Gastrocnemius medialis (tissue), 4 donors: Measurements from ENCODE around the gene NSUN5. TPM values are rescaled to one million over a fixed set of nuclear protein-coding genes. Genes with fewer than 3 reads are reported as not detected.
"Not testable (repeated sequence)": the region's sequence is repeated elsewhere in the genome, so short reads cannot be mapped to it uniquely, and the experiment has no call there.

ENCODE experiments used
- ATAC-seq, 2 donors: fragments of 150-250 bp; one replicate each; pipeline ENCODE4 v1.9.1; 2016
- DNase-seq, 2 donors: peaks; one replicate each; pipeline ENCODE4 v3.0.0-alpha.2; 2019
- H3K27ac ChIP-seq, 4 donors: fragments of 200-600 bp; sonication (generic); 1 replicate in 1 of 4; 2 replicates in 3 of 4; pipeline ENCODE4 v1.5.1; 2016 to 2018; ENCODE audit warnings: mild to moderate bottlenecking in 2 of 4, moderate library complexity in 1 of 4
- H3K27me3 ChIP-seq, 3 donors: fragments of 200-600 bp; sonication (generic) in 2 of 3; 1 replicate in 1 of 3; 2 replicates in 2 of 3; pipeline versions ENCODE4 v1.5.1 to v1.6.0; 2016 to 2019; ENCODE audit warnings: mild to moderate bottlenecking in 1 of 3, moderate library complexity in 1 of 3
- H3K36me3 ChIP-seq, 2 donors: fragments of 200-600 bp; sonication (generic) in 1 of 2; one replicate each; pipeline ENCODE4 v1.5.1; 2017 to 2018
- H3K4me1 ChIP-seq, 2 donors: fragments of 200-600 bp; sonication (generic) in 1 of 2; one replicate each; pipeline ENCODE4 v1.5.1; 2016 to 2017; ENCODE audit warnings: mild to moderate bottlenecking in 2 of 2
- H3K4me3 ChIP-seq, 4 donors: fragments of 200-600 bp; sonication (generic) in 3 of 4; 1 replicate in 1 of 4; 2 replicates in 3 of 4; pipeline ENCODE4 v1.5.1; 2016 to 2019; ENCODE audit warnings: mild to moderate bottlenecking in 2 of 4
- H3K9me3 ChIP-seq, 3 donors: fragments of 200-600 bp; sonication (generic) in 2 of 3; 1 replicate in 1 of 3; 2 replicates in 2 of 3; pipeline ENCODE4 v1.5.1; 2016 to 2019
- CTCF ChIP-seq, 5 experiments: fragments of 450-650 bp in 3 of 5; fragments of 200-600 bp in 2 of 5; sonication (generic) in 2 of 5; IDR thresholded peaks in 4 of 5; conservative IDR thresholded peaks in 1 of 5; 1 replicate in 4 of 5; 2 replicates in 1 of 5; pipeline ENCODE4 v1.5.1; 2016 to 2019; ENCODE audit warnings: antibody characterized with exemption in 5 of 5, mild to moderate bottlenecking in 3 of 5, moderate library complexity in 3 of 5
- POLR2A ChIP-seq, 2 donors: fragments of 450-650 bp; IDR thresholded peaks; one replicate each; pipeline ENCODE4 v1.6.1; 2017; ENCODE audit warnings: antibody characterized with exemption in 2 of 2, mild to moderate bottlenecking in 2 of 2, moderate library complexity in 2 of 2
- in situ Hi-C, 4 donors: fragments of 200-750 bp; cut with MboI; loops; one replicate each; pipeline versions ENCODE4 v1.15.0 to v1.8.0; 2017; ENCODE audit warnings: low sequenced_read_pairs in 4 of 4
- intact Hi-C: fragments of 100-400 bp; cut with DNase I; formaldehyde crosslinking; loops from one replicate; pipeline ENCODE4 v1.15.1; 2023; ENCODE audit warnings: low total_unique reads
- total RNA-seq, 4 donors: library from RNA; depleted of rRNA; stranded (reverse); fragments of >200 nt; gene quantifications; one replicate each; pipeline versions ENCODE4 v1.1.0 to v1.2.3, GENCODE V29; 2016

The NSUN5 gene
- total RNA-seq, 4 donors from 2014 or later, result 35.2 to 48.3 (median 38.9) TPM

GRCh38 chr7:73307436-73307835 is 1.2 kb downstream of the NSUN5 start:
- Histone ChIP-seq H3K27ac (no peak overlapping the region), H3K9me3 (no peaks in the 10 kb centered on the region), H3K4me3 (peak overlapping the region in 2 of 4 donors; percentile 81 to 93), H3K36me3 (peaks cover 0 to 36% of the 10 kb centered on the region in 2 donors), H3K4me1 (peaks cover 9 to 15% of the 10 kb centered on the region in 2 donors), H3K27me3 (no peaks in the 10 kb centered on the region)
- DNase-seq, result no peak
- ATAC-seq, result no peak
- in situ Hi-C loops, result no loop called here
- TF ChIP-seq POLR2A (IDR thresholded peaks at IDR 0.05), result no peak
- TF ChIP-seq CTCF (IDR thresholded peaks at IDR 0.05 in 4 of 5, conservative IDR thresholded peaks at IDR 0.05 in 1 of 5), result no peak
- intact Hi-C loops, result no loop called here

GRCh38 chr7:73304612-73305387 is 3.8 kb downstream of the NSUN5 start:
- H3K9me3 ChIP-seq, H3K4me3 ChIP-seq, DNase-seq, intact Hi-C loops, in situ Hi-C loops, H3K27ac ChIP-seq, H3K27me3 ChIP-seq, ATAC-seq: not testable (repeated sequence)
- H3K4me1 ChIP-seq, result peaks cover 9 to 15% of the 10 kb centered on the region in 2 donors
- peaks cover 0 to 36% of the 10 kb centered on the region in 2 donors for H3K36me3 ChIP-seq

- Histone ChIP-seq H3K4me1 (peaks cover 8 to 10% of the 10 kb centered on the region in 2 donors), H3K36me3 (peaks cover 0 to 36% of the 10 kb centered on the region in 2 donors), H3K9me3 (no peaks in the 10 kb centered on the region), H3K27ac (no peak overlapping the region), H3K27me3 (no peaks in the 10 kb centered on the region), H3K4me3 (no peak overlapping the region)
- intact Hi-C loops, result no loop called here
- DNase-seq (no peak), ATAC-seq (no peak)
- no peak for TF ChIP-seq POLR2A (IDR thresholded peaks at IDR 0.05)
- TF ChIP-seq CTCF (IDR thresholded peaks at IDR 0.05 in 4 of 5, conservative IDR thresholded peaks at IDR 0.05 in 1 of 5), result no peak
- in situ Hi-C loops, result no loop called here
Observed at GRCh38 chr7:73304071-73304470, 4.6 kb downstream of the NSUN5 start.

DNA sequence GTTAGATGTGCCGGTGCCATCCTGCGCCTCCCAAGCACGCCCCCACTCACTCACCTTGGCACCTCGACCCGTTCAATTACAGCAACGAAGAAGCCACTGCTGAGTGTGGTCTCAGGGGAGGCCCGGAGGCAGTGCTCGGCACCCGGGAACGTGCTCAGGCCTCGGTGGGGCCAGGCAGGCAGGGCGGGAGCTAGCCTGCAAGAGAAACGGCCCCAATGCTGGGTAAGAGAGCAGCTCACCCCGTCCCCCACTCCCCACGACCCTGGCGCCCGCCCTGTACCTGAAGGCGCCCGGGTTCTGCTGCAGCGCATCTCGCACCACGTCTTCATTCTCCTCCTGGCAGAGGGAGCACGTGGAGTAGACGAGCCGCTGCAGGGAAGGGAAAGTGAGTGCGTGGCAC is 5.1 kb downstream of the NSUN5 start:
- Histone ChIP-seq H3K36me3 (peaks cover 0 to 36% of the 10 kb centered on the region in 2 donors), H3K27ac (no peak overlapping the region), H3K27me3 (no peaks in the 10 kb centered on the region), H3K9me3 (no peaks in the 10 kb centered on the region), H3K4me1 (peaks cover 6 to 8% of the 10 kb centered on the region in 2 donors), H3K4me3 (no peak overlapping the region)
- in situ Hi-C loops, result no loop called here
- TF ChIP-seq POLR2A (IDR thresholded peaks at IDR 0.05) (no peak), CTCF (IDR thresholded peaks at IDR 0.05 in 4 of 5, conservative IDR thresholded peaks at IDR 0.05 in 1 of 5) (no peak)
- intact Hi-C loops, result no loop called here
- ATAC-seq (no peak), DNase-seq (no peak)

DNA sequence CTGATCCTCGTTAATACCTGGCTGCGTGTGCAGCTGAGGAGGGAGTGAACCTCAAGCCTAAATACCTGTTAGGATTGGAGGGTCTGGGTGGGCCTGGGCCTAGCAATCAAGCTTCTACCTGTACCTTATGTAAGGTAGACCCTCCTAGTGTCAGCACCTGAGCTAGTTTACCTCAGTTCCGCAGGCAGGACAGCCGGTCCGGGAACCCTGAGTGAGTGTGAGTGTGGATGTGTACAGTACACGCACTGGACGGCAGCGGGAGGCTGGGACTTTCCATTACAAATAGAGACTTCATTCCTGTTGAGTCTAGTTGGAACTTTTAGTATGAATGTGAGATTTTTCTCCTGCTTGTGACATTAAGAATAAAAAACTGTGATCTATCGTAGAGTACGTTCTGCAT is 5.8 kb downstream of the NSUN5 start:
- H3K9me3 ChIP-seq, ATAC-seq, H3K27me3 ChIP-seq, H3K4me1 ChIP-seq, intact Hi-C loops, H3K27ac ChIP-seq, DNase-seq, in situ Hi-C loops, H3K4me3 ChIP-seq: not testable (repeated sequence)
- peaks cover 0 to 36% of the 10 kb centered on the region in 2 donors for H3K36me3 ChIP-seq

GRCh38 chr7:73301108-73301507 is 7.5 kb downstream of the NSUN5 start:
- peaks cover 0 to 28% of the 10 kb centered on the region in 2 donors for H3K36me3 ChIP-seq
- DNase-seq, H3K27me3 ChIP-seq, H3K4me3 ChIP-seq, H3K4me1 ChIP-seq, intact Hi-C loops, H3K27ac ChIP-seq, in situ Hi-C loops, H3K9me3 ChIP-seq: not testable (repeated sequence)
- peak in 1 of 2 donors; percentile 25 for ATAC-seq

DNA sequence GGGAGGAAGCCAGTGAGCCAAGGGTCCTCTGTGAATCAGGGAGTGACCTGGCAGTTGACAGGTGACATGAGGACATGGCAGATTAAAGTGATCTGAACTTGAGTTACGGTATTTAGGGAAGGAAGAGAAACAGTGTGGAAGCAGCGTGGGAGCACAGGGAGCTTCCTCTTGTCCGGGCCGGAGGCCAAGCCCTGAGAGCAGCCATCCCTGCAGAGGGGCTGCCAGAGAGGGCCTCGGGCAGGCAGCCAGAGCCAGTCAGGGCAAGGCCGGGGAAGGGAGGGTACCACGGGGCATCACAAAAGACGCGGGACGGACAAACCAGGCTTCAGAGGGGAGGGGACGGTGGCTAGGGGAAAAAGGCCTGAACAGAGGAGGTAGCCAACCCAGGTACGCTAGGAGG is 8.8 kb downstream of the NSUN5 start:
- H3K9me3 ChIP-seq, H3K4me1 ChIP-seq, intact Hi-C loops, H3K27me3 ChIP-seq, H3K27ac ChIP-seq, H3K4me3 ChIP-seq, ATAC-seq, in situ Hi-C loops, DNase-seq: not testable (repeated sequence)
- peaks cover 0 to 19% of the 10 kb centered on the region in 2 donors for H3K36me3 ChIP-seq

DNA sequence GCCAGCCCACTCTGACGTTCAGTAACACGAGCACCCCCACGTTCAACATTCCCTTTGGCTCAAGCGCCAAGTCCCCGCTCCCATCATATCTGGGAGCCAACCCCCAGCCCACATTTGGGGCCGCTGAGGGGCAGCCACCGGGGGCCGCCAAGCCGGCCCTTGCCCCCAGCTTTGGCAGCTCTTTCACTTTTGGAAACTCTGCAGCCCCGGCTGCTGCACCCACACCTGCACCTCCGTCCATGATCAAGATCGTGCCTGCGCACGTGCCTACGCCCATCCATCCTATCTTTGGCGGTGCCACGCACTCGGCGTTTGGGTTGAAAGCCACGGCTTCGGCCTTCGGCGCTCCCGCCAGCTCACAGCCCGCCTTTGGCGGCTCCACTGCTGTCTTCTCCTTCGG is 10.9 kb downstream of the NSUN5 start:
- DNase-seq, H3K4me3 ChIP-seq, intact Hi-C loops, in situ Hi-C loops, ATAC-seq, H3K27ac ChIP-seq, H3K27me3 ChIP-seq, H3K9me3 ChIP-seq, H3K36me3 ChIP-seq, H3K4me1 ChIP-seq: not testable (repeated sequence)

DNA sequence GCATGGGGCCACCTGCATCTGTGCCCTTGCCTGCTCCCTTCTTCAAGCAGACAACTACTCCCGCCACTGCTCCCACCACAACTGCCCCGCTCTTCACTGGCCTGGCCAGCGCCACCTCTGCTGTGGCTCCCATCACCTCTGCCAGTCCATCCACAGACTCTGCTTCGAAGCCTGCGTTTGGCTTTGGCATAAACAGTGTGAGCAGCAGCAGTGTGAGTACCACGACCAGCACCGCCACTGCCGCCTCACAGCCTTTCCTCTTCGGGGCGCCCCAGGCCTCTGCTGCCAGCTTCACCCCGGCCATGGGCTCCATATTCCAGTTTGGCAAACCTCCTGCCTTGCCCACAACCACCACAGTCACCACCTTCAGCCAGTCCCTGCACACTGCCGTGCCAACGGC is 11.4 kb downstream of the NSUN5 start:
- DNase-seq, ATAC-seq, in situ Hi-C loops, H3K27me3 ChIP-seq, H3K4me1 ChIP-seq, H3K4me3 ChIP-seq, intact Hi-C loops, H3K9me3 ChIP-seq, H3K27ac ChIP-seq, H3K36me3 ChIP-seq: not testable (repeated sequence)
